Measurements from ENCODE around the gene SHFL.

The SHFL gene

DNA sequence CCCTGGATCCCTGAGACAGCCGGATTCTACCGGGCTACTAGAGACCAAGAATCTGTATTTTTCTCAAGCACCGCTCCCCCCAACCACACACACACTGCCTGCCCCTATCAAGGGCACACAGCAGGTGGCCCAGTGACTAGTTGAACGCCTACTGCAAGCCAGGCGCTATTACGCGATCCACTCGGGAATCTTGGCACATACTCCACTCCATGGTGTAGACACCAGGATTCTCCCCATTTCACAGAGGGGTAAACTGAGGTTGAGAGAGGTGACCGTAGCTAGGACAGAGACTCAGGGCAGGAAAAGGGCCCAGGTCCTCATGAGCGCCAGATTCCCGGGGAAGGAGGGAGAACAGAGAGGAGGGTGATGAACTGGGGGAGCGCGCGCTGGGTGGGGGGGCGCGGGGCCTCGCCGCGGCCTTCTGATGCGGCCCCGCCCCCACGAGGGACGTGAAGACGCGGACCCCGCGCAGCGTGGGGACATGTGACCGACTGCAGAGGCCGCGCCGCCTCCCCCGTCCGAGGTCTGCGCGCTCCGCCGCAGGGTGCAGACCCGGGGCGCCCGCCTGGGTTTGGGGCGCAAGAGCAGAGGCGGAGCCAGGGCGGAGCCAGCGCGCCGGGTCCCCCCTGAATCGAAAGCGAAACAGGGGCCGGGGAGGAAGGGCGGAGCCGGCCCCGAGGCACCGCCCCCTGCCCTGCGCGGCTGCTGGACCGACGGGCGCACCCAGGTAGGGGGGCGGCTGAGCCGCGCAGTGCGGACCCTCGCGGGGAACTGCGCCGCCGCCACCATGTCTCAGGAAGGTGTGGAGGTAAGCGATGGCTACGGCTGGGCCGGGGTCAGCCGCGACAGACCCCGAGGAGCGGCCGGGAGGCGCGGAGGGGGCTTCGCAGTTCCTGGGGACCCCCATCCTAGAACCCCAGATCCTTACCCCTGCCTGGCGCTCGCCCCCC is at the start of gene SHFL:
Gene SHFL, plus strand, starts transcription at position 677 of the 950 bp plus-strand sequence. Its CDS starts 111 bp downstream, at position 788.
- Histone ChIP-seq H3K79me2 (ENCODE audit: control insufficient read depth, low read length) (peaks cover 5% of the 10 kb centered on the region; the same call in 1 of the 2 replicates), H3K4me1 (ENCODE audit: control insufficient read depth, low read length) (peaks cover 18% of the 10 kb centered on the region), H3K27ac (ENCODE audit: low read depth, low read length) (no peak within 1 kb of the TSS), H3K9me2 (replicated peaks; ENCODE audit: control insufficient read depth, low read length) (no peaks in the 10 kb centered on the region), H3F3A (ENCODE audit: control insufficient read depth, insufficient read depth) (peaks cover 3% of the 10 kb centered on the region), H4K20me1 (ENCODE audit: control insufficient read depth, insufficient read depth, low read depth, low read length) (no peaks in the 10 kb centered on the region), H3K9me3 (ENCODE audit: control insufficient read depth, insufficient read depth, low read length) (no peaks in the 10 kb centered on the region), H3K4me3 (ENCODE audit: low read length) (peak within 1 kb of the TSS; percentile 98), H3K4me2 (ENCODE audit: low read length) (peak within 1 kb of the TSS; percentile 100), H3K36me3 (ENCODE audit: control insufficient read depth, low read length) (no peaks in the 10 kb centered on the region), H3K27me3 (ENCODE audit: control insufficient read depth, low read length) (no peaks in the 10 kb centered on the region)
- TF ChIP-seq, protein P1, sequence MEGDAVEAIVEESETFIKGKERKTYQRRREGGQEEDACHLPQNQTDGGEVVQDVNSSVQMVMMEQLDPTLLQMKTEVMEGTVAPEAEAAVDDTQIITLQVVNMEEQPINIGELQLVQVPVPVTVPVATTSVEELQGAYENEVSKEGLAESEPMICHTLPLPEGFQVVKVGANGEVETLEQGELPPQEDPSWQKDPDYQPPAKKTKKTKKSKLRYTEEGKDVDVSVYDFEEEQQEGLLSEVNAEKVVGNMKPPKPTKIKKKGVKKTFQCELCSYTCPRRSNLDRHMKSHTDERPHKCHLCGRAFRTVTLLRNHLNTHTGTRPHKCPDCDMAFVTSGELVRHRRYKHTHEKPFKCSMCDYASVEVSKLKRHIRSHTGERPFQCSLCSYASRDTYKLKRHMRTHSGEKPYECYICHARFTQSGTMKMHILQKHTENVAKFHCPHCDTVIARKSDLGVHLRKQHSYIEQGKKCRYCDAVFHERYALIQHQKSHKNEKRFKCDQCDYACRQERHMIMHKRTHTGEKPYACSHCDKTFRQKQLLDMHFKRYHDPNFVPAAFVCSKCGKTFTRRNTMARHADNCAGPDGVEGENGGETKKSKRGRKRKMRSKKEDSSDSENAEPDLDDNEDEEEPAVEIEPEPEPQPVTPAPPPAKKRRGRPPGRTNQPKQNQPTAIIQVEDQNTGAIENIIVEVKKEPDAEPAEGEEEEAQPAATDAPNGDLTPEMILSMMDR (IDR thresholded peaks at IDR 0.05; ENCODE audit: low read depth, low read length, poor library complexity, severe bottlenecking), result no peak
- no peak for TF ChIP-seq EZH2phosphoT487 (IDR thresholded peaks at IDR 0.05; ENCODE audit: borderline replicate concordance, low read length)

DNA sequence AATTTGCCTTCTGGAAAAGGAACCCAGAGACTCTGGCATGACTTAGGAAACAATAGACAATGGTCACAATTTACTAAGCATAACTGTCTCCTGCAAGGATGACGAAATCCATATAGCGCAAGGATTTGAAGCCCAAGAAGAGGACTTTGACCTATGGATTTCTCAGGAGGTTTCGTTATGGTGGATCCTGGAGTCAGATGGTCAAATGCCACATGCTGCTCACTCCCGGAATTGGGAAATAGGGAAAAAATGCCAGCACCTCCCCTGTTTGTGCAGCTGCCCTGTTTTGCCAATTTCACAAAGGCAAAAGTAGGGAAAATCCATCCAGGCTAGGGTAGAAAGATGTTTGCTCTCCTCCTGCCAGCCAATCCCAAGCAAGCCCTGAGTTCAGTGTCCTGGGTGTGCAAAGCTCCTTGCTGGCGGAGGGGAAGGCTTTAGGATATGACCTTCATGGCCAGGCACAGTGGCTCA is 49.5 kb upstream of the SHFL start:
- Histone ChIP-seq H3K4me1 (ENCODE audit: control insufficient read depth, low read length) (0 out of 2 replicates have a peak, but pooled peaks cover 3% of the 10 kb centered on the region), H4K20me1 (ENCODE audit: control insufficient read depth, insufficient read depth, low read depth, low read length) (no peaks in the 10 kb centered on the region), H3K27ac (ENCODE audit: low read depth, low read length) (no peak overlapping the region), H3K27me3 (ENCODE audit: control insufficient read depth, low read length) (peaks cover 14% of the 10 kb centered on the region), H3K9me2 (replicated peaks; ENCODE audit: control insufficient read depth, low read length) (no peaks in the 10 kb centered on the region), H3F3A (ENCODE audit: control insufficient read depth, insufficient read depth) (no peaks in the 10 kb centered on the region), H3K4me3 (ENCODE audit: low read length) (no peak overlapping the region), H3K79me2 (ENCODE audit: control insufficient read depth, low read length) (no peaks in the 10 kb centered on the region), H3K4me2 (ENCODE audit: low read length) (no peak overlapping the region), H3K36me3 (ENCODE audit: control insufficient read depth, low read length) (no peaks in the 10 kb centered on the region), H3K9me3 (ENCODE audit: control insufficient read depth, insufficient read depth, low read length) (no peaks in the 10 kb centered on the region)
- TF ChIP-seq, protein P1 (IDR thresholded peaks at IDR 0.05; ENCODE audit: low read depth, low read length, poor library complexity, severe bottlenecking), result no peak
- TF ChIP-seq EZH2phosphoT487 (IDR thresholded peaks at IDR 0.05; ENCODE audit: borderline replicate concordance, low read length), result no peak

DNA sequence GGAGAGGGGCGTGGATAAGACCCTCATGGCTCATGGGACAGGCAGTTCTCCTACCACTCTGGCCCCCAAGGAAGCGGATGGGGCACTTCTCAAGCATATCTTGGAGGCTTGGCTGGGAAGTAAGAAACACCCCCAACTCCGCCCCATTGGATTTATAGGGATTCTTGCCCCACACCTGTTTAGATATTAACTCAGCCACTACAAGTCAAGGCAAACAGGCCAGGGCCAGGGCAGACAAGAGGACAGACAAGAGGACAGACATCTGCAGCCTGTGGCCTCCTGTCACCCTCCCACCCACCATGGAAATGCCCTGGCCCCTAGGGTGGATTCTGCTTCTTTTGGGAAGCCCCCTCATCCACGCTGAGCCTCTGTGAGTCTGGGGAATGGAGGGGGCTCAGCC is 48.8 kb upstream of the SHFL start:
- H3K79me2 ChIP-seq (ENCODE audit: control insufficient read depth, low read length), result no peaks in the 10 kb centered on the region
- no peaks in the 10 kb centered on the region for H3K36me3 ChIP-seq (ENCODE audit: control insufficient read depth, low read length)
- H3K27me3 ChIP-seq (ENCODE audit: control insufficient read depth, low read length), result peaks cover 14% of the 10 kb centered on the region
- H3F3A ChIP-seq (ENCODE audit: control insufficient read depth, insufficient read depth), result no peaks in the 10 kb centered on the region
- H3K4me2 ChIP-seq (ENCODE audit: low read length), result no peak overlapping the region
- H4K20me1 ChIP-seq (ENCODE audit: control insufficient read depth, insufficient read depth, low read depth, low read length), result no peaks in the 10 kb centered on the region
- TF ChIP-seq, protein P1 (IDR thresholded peaks at IDR 0.05; ENCODE audit: low read depth, low read length, poor library complexity, severe bottlenecking), result no peak
- no peak for TF ChIP-seq EZH2phosphoT487 (IDR thresholded peaks at IDR 0.05; ENCODE audit: borderline replicate concordance, low read length)
- H3K4me1 ChIP-seq (ENCODE audit: control insufficient read depth, low read length), result 0 out of 2 replicates have a peak, but pooled peaks cover 3% of the 10 kb centered on the region
- no peak overlapping the region for H3K4me3 ChIP-seq (ENCODE audit: low read length)
- no peaks in the 10 kb centered on the region for H3K9me3 ChIP-seq (ENCODE audit: control insufficient read depth, insufficient read depth, low read length)
- no peaks in the 10 kb centered on the region for H3K9me2 ChIP-seq (replicated peaks; ENCODE audit: control insufficient read depth, low read length)
- H3K27ac ChIP-seq (ENCODE audit: low read depth, low read length), result no peak overlapping the region

Measured in DOHH2 (cell line).